PC-3 (cell line): ENCODE data around the gene GRHL3. TPM values are rescaled to one million over a fixed set of nuclear protein-coding genes. Genes with fewer than 3 reads are reported as not detected.

ENCODE experiments used
- ATAC-seq: fragments of 200-7000 bp; cut with Tn5 transposase; 2 replicates; pipeline ENCODE4 v1.9.1; 2020; ENCODE audit warnings: mild to moderate bottlenecking, moderate library complexity
- BruUV-seq: library from RNA; stranded (reverse); fragments of 400-500 nt; replicated peaks from 2 replicates; lab custom pipeline; 2021; lab: Mats Ljungman, UMichigan
- CTCF ChIA-PET: fragments of 300-600 bp; sonication (Branson Sonifier 250); formaldehyde crosslinking; loops from one replicate; lab custom pipeline; 2022; ENCODE audit warnings: antibody characterized with exemption; lab: Charles Lee
- POLR2A ChIA-PET: fragments of 300-600 bp; sonication (Branson Sonifier 250); formaldehyde crosslinking; loops from one replicate; lab custom pipeline; 2022; ENCODE audit warnings: antibody characterized with exemption; ENCODE audit not compliant: unreplicated experiment; lab: Charles Lee
- DNase-seq: peaks from one replicate; pipeline ENCODE4 v3.0.0-alpha.2; 2015
- H2AFZ ChIP-seq: fragments of 300-600 bp; sonication (generic); 2 replicates; pipeline ENCODE4 v1.6.0; 2016; ENCODE audit warnings: antibody characterized with exemption, low read length
- H3F3A ChIP-seq: fragments of 300-600 bp; sonication (generic); one replicate; pipeline ENCODE4 v1.6.0; 2017; ENCODE audit warnings: antibody characterized with exemption, low read length, control low read depth, mild to moderate bottlenecking; ENCODE audit not compliant: unreplicated experiment
- H3K27ac ChIP-seq: fragments of 300-600 bp; sonication (generic); 2 replicates; pipeline ENCODE4 v1.5.1; 2016; ENCODE audit warnings: mild to moderate bottlenecking, low read length
- H3K27me3 ChIP-seq: fragments of 300-600 bp; sonication (generic); 2 replicates; pipeline ENCODE4 v1.6.1; 2016; ENCODE audit warnings: low read length, mixed read lengths
- H3K36me3 ChIP-seq: fragments of 300-600 bp; sonication (generic); 2 replicates; pipeline ENCODE4 v1.6.1; 2016; ENCODE audit warnings: low read depth, mixed run types, low read length, mixed read lengths
- H3K4me1 ChIP-seq: fragments of 300-600 bp; sonication (generic); 2 replicates; pipeline ENCODE4 v1.5.1; 2016; ENCODE audit warnings: low read length; ENCODE audit not compliant: insufficient read depth
- H3K4me2 ChIP-seq: fragments of 300-600 bp; sonication (generic); 2 replicates; pipeline ENCODE4 v1.6.0; 2016; ENCODE audit warnings: low read length
- H3K4me3 ChIP-seq: fragments of 300-600 bp; sonication (generic); 2 replicates; pipeline ENCODE4 v1.5.1; 2016; ENCODE audit warnings: mild to moderate bottlenecking, low read length, mixed read lengths
- H3K79me2 ChIP-seq: fragments of 300-600 bp; sonication (generic); 2 replicates; pipeline ENCODE4 v1.6.1; 2017; ENCODE audit warnings: low read length, mixed read lengths
- H3K9ac ChIP-seq: fragments of 300-600 bp; sonication (generic); 2 replicates; pipeline ENCODE4 v1.6.0; 2016; ENCODE audit warnings: mild to moderate bottlenecking, low read length
- H3K9me2 ChIP-seq: fragments of 300-600 bp; sonication (generic); replicated peaks from 2 replicates; pipeline ENCODE4 v1.6.1; 2016; ENCODE audit warnings: mixed run types, low read length, mixed read lengths
- H3K9me3 ChIP-seq: fragments of 300-600 bp; sonication (generic); 2 replicates; pipeline ENCODE4 v1.6.1; 2016; ENCODE audit warnings: low read length, mixed read lengths
- H4K20me1 ChIP-seq: fragments of 300-600 bp; sonication (generic); 2 replicates; pipeline ENCODE4 v1.6.1; 2016; ENCODE audit warnings: low read length, mixed read lengths
- CTCF ChIP-seq: fragments of 300-600 bp; sonication (generic); conservative IDR thresholded peaks from 2 replicates; pipeline ENCODE4 v1.5.1; 2017; ENCODE audit warnings: antibody characterized with exemption, low read depth, mild to moderate bottlenecking, low read length
- EZH2 ChIP-seq: fragments of 300-600 bp; sonication (generic); IDR thresholded peaks from one replicate; pipeline ENCODE4 v1.6.1; 2017; ENCODE audit warnings: antibody characterized with exemption, mild to moderate bottlenecking, low read length; ENCODE audit not compliant: unreplicated experiment
- EZH2phosphoT487 ChIP-seq: fragments of 300-600 bp; sonication (generic); IDR thresholded peaks from 2 replicates; pipeline ENCODE4 v1.6.1; 2018; ENCODE audit warnings: mild to moderate bottlenecking, antibody characterized with exemption, low read length, borderline replicate concordance
- intact Hi-C: fragments of 100-400 bp; cut with micrococcal nuclease; formaldehyde crosslinking; loops from 2 replicates; pipeline ENCODE4 v1.9.0; 2023
- total RNA-seq: library from RNA; depleted of rRNA; stranded (reverse); fragments of >200 nt; gene quantifications from 2 replicates; pipeline ENCODE4 v1.2.3, GENCODE V29; 2014

GRHL3 gene
- total RNA-seq, 1 experiment from 2014 or later: 3.5 TPM

- ATAC-seq (no peak), DNase-seq (peak; percentile 31)
- no peaks in the 10 kb centered on the region for H3K36me3 ChIP-seq
- no peak overlapping the region for H3K9ac ChIP-seq
- TF ChIP-seq EZH2 (no peak), CTCF (no peak), EZH2phosphoT487 (no peak)
- H3K27ac ChIP-seq: no peak overlapping the region
- H3K9me3 ChIP-seq: no peaks in the 10 kb centered on the region
- peaks cover 3% of the 10 kb centered on the region for H3F3A ChIP-seq
- H3K27me3 ChIP-seq: no peaks in the 10 kb centered on the region
- intact Hi-C loops: no loop called here
- H3K4me2 ChIP-seq: no peak overlapping the region
- CTCF ChIA-PET: no interaction called here
- peaks cover 39% of the 10 kb centered on the region for H3K4me1 ChIP-seq
- no peaks in the 10 kb centered on the region for H4K20me1 ChIP-seq
- H3K79me2 ChIP-seq: no peaks in the 10 kb centered on the region
- POLR2A ChIA-PET: no interaction called here
- no peak overlapping the region for H2AFZ ChIP-seq
- BruUV-seq: no TSS peak
- no peak overlapping the region for H3K4me3 ChIP-seq
- no peaks in the 10 kb centered on the region for H3K9me2 ChIP-seq
Measured at GRCh38 chr1:24278726-24279125, 40.4 kb upstream of the GRHL3 start.

GRCh38 chr1:24279590-24280232, 39.4 kb upstream of the GRHL3 start:
- H2AFZ ChIP-seq: no peak overlapping the region
- DNase-seq: peak; percentile 1
- no peak for TF ChIP-seq CTCF
- TF ChIP-seq EZH2: no peak
- no peak for ATAC-seq
- H3K79me2 ChIP-seq: no peaks in the 10 kb centered on the region
- no peaks in the 10 kb centered on the region for H3K27me3 ChIP-seq
- no peaks in the 10 kb centered on the region for H3K36me3 ChIP-seq
- H3K9ac ChIP-seq: no peak overlapping the region
- ChIA-PET POLR2A (no interaction called here), CTCF (no interaction called here)
- H3K9me3 ChIP-seq: no peaks in the 10 kb centered on the region
- no peaks in the 10 kb centered on the region for H4K20me1 ChIP-seq
- H3K4me2 ChIP-seq: no peak overlapping the region
- no peak overlapping the region for H3K27ac ChIP-seq
- intact Hi-C loops: no loop called here
- no peak overlapping the region for H3K4me3 ChIP-seq
- no peaks in the 10 kb centered on the region for H3K9me2 ChIP-seq
- H3F3A ChIP-seq: peaks cover 3% of the 10 kb centered on the region
- H3K4me1 ChIP-seq: peaks cover 48% of the 10 kb centered on the region
- no TSS peak for BruUV-seq

GRCh38 chr1:24281591-24281990, 37.6 kb upstream of the GRHL3 start:
- H3K4me2 ChIP-seq: no peak overlapping the region
- no peak for TF ChIP-seq CTCF
- TF ChIP-seq EZH2: no peak
- intact Hi-C loops: no loop called here
- H3K4me1 ChIP-seq: peaks cover 54% of the 10 kb centered on the region
- ChIA-PET CTCF (no interaction called here), POLR2A (no interaction called here)
- BruUV-seq: no TSS peak
- H3K27me3 ChIP-seq: no peaks in the 10 kb centered on the region
- H2AFZ ChIP-seq: no peak overlapping the region
- peaks cover 3% of the 10 kb centered on the region for H3F3A ChIP-seq
- no peak for DNase-seq
- H3K9ac ChIP-seq: no peak overlapping the region
- H4K20me1 ChIP-seq: no peaks in the 10 kb centered on the region
- H3K9me3 ChIP-seq: no peaks in the 10 kb centered on the region
- no peaks in the 10 kb centered on the region for H3K79me2 ChIP-seq
- no peak overlapping the region for H3K4me3 ChIP-seq
- no peaks in the 10 kb centered on the region for H3K36me3 ChIP-seq
- no peak overlapping the region for H3K27ac ChIP-seq
- ATAC-seq: no peak
- no peaks in the 10 kb centered on the region for H3K9me2 ChIP-seq
